Measurements from ENCODE around the gene GLRA2. TPM values are rescaled to one million over a fixed set of nuclear protein-coding genes. Genes with fewer than 3 reads are reported as not detected.

Gene GLRA2
- total RNA-seq, 1 donor, result not detected

- Histone ChIP-seq H3K4me3 (ENCODE audit: insufficient read depth, low read length) (no peak overlapping the region), H3K4me2 (ENCODE audit: insufficient read depth, low read length) (no peak overlapping the region), H3K79me2 (ENCODE audit: insufficient read depth, low read length) (no peaks in the 10 kb centered on the region), H3K27me3 (ENCODE audit: insufficient read depth, low read length) (no peaks in the 10 kb centered on the region), H3K27ac (ENCODE audit: low read depth, low read length) (no peak overlapping the region), H3K9me3 (ENCODE audit: low read depth, low read length) (no peaks in the 10 kb centered on the region), H3K36me3 (ENCODE audit: insufficient read depth, low read length) (no peaks in the 10 kb centered on the region), H2AFZ (ENCODE audit: low read length) (no peak overlapping the region), H3K4me1 (ENCODE audit: insufficient read depth, low read length) (peaks cover 7% of the 10 kb centered on the region), H4K20me1 (ENCODE audit: insufficient read depth, low read length) (no peaks in the 10 kb centered on the region)
- no peak for TF ChIP-seq CTCF (IDR thresholded peaks at IDR 0.05; ENCODE audit: extremely low read depth, low read depth, low read length)
- DNase-seq (ENCODE audit: insufficient read length, low spot score, missing footprints), result no peak
Observed at GRCh38 chrX:14670819-14671218, 141.5 kb downstream of the GLRA2 start.

- H4K20me1 ChIP-seq (ENCODE audit: insufficient read depth, low read length), result no peaks in the 10 kb centered on the region
- no peaks in the 10 kb centered on the region for H3K79me2 ChIP-seq (ENCODE audit: insufficient read depth, low read length)
- no peak for TF ChIP-seq CTCF (IDR thresholded peaks at IDR 0.05; ENCODE audit: extremely low read depth, low read depth, low read length)
- no peak overlapping the region for H3K4me3 ChIP-seq (ENCODE audit: insufficient read depth, low read length)
- H3K9me3 ChIP-seq (ENCODE audit: low read depth, low read length), result no peaks in the 10 kb centered on the region
- H3K27ac ChIP-seq (ENCODE audit: low read depth, low read length), result no peak overlapping the region
- no peaks in the 10 kb centered on the region for H3K27me3 ChIP-seq (ENCODE audit: insufficient read depth, low read length)
- no peak overlapping the region for H3K4me2 ChIP-seq (ENCODE audit: insufficient read depth, low read length)
- no peak for DNase-seq (ENCODE audit: insufficient read length, low spot score, missing footprints)
- no peak overlapping the region for H2AFZ ChIP-seq (ENCODE audit: low read length)
- H3K4me1 ChIP-seq (ENCODE audit: insufficient read depth, low read length), result peaks cover 7% of the 10 kb centered on the region
- H3K36me3 ChIP-seq (ENCODE audit: insufficient read depth, low read length), result no peaks in the 10 kb centered on the region
Observed at GRCh38 chrX:14672611-14673172, 143.4 kb downstream of the GLRA2 start.

- Histone ChIP-seq H4K20me1 (ENCODE audit: insufficient read depth, low read length) (no peaks in the 10 kb centered on the region), H3K79me2 (ENCODE audit: insufficient read depth, low read length) (no peaks in the 10 kb centered on the region), H3K36me3 (ENCODE audit: insufficient read depth, low read length) (no peaks in the 10 kb centered on the region), H3K4me1 (ENCODE audit: insufficient read depth, low read length) (peaks cover 7% of the 10 kb centered on the region), H3K27me3 (ENCODE audit: insufficient read depth, low read length) (no peaks in the 10 kb centered on the region), H3K4me2 (ENCODE audit: insufficient read depth, low read length) (no peak overlapping the region), H2AFZ (ENCODE audit: low read length) (no peak overlapping the region), H3K9me3 (ENCODE audit: low read depth, low read length) (no peaks in the 10 kb centered on the region), H3K4me3 (ENCODE audit: insufficient read depth, low read length) (no peak overlapping the region), H3K27ac (ENCODE audit: low read depth, low read length) (no peak overlapping the region)
- DNase-seq (ENCODE audit: insufficient read length, low spot score, missing footprints), result no peak
- no peak for TF ChIP-seq CTCF (IDR thresholded peaks at IDR 0.05; ENCODE audit: extremely low read depth, low read depth, low read length)
Observed at GRCh38 chrX:14673236-14673635, 143.9 kb downstream of the GLRA2 start.

GRCh38 chrX:14673764-14674163 lies 144.4 kb downstream of the GLRA2 start:
- Histone ChIP-seq H4K20me1 (ENCODE audit: insufficient read depth, low read length) (no peaks in the 10 kb centered on the region), H3K27ac (ENCODE audit: low read depth, low read length) (no peak overlapping the region), H3K4me3 (ENCODE audit: insufficient read depth, low read length) (no peak overlapping the region), H3K4me2 (ENCODE audit: insufficient read depth, low read length) (no peak overlapping the region), H3K9me3 (ENCODE audit: low read depth, low read length) (no peaks in the 10 kb centered on the region), H2AFZ (ENCODE audit: low read length) (no peak overlapping the region), H3K4me1 (ENCODE audit: insufficient read depth, low read length) (peaks cover 7% of the 10 kb centered on the region), H3K36me3 (ENCODE audit: insufficient read depth, low read length) (no peaks in the 10 kb centered on the region), H3K27me3 (ENCODE audit: insufficient read depth, low read length) (no peaks in the 10 kb centered on the region), H3K79me2 (ENCODE audit: insufficient read depth, low read length) (no peaks in the 10 kb centered on the region)
- no peak for TF ChIP-seq CTCF (IDR thresholded peaks at IDR 0.05; ENCODE audit: extremely low read depth, low read depth, low read length)
- peak; percentile 64 for DNase-seq (ENCODE audit: insufficient read length, low spot score, missing footprints)
